GM12865 (cell line): Measurements from ENCODE around the gene MDN1.

Experiments
- DNase-seq: peaks from one replicate; pipeline ENCODE4 v3.0.0; 2010; ENCODE audit warnings: low read depth
- H3K4me3 ChIP-seq: 2 replicates; pipeline ENCODE4 v1.5.1; 2011; ENCODE audit warnings: mild to moderate bottlenecking, low read depth, low read length, control low read depth
- TF ChIP-seq, protein P1 (sequence below): IDR thresholded peaks from 2 replicates; pipeline ENCODE4 v1.5.1; 2011; ENCODE audit warnings: low read length, control low read depth, low read depth, inconsistent platforms; ENCODE audit not compliant: insufficient read depth; ENCODE audit errors: missing control alignments

Gene MDN1

DNA sequence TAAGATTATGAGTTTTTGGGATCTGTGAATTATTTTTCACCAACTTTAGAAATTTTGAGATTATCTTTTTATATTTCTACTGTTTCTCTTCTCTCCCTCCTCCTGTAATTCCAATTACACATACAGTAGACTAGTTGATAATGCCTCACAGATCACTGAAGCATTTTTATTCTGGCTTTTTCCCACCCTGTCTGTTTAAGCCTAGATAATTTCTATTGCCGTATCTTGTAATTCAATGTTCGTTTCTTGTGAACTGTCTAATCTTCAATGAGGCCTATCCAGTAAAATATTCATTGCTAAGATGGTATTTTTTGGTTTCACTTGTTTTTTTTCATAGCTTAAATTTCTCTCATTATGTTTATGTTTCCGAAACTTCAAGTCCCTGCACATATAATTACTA, 12.0 kb downstream of the MDN1 start:
- DNase-seq: no peak
- TF ChIP-seq, protein P1, sequence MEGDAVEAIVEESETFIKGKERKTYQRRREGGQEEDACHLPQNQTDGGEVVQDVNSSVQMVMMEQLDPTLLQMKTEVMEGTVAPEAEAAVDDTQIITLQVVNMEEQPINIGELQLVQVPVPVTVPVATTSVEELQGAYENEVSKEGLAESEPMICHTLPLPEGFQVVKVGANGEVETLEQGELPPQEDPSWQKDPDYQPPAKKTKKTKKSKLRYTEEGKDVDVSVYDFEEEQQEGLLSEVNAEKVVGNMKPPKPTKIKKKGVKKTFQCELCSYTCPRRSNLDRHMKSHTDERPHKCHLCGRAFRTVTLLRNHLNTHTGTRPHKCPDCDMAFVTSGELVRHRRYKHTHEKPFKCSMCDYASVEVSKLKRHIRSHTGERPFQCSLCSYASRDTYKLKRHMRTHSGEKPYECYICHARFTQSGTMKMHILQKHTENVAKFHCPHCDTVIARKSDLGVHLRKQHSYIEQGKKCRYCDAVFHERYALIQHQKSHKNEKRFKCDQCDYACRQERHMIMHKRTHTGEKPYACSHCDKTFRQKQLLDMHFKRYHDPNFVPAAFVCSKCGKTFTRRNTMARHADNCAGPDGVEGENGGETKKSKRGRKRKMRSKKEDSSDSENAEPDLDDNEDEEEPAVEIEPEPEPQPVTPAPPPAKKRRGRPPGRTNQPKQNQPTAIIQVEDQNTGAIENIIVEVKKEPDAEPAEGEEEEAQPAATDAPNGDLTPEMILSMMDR: no peak
- H3K4me3 ChIP-seq: no peak overlapping the region

DNA sequence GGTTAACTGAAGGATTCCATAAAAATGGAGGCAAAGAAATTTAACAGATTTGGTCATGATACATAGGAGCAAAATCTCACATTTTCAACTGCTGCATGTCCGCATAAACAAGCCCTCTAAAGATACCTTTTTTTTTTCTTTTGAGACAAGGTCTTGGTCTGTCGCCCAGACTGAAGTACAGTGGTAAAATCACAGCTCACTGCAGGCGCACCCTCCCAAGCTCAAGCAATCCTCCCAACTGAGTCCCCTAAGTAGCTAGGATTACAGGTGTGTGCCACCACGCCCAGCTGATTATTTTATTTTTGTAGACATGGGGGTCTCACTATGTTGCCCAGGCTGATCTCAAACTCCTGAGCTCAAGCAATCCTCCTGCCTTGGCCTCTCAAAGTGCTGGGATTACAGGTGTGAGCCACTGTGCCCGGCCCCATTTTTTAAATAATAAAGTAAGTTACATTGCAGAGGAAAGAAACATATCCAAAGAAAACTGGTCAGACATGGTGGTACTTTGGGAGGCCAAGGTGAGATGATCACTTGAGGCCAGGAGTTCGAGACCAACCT, 13.7 kb downstream of the MDN1 start:
- TF ChIP-seq, protein P1: no peak
- DNase-seq: no peak
- H3K4me3 ChIP-seq: no peak overlapping the region

DNA sequence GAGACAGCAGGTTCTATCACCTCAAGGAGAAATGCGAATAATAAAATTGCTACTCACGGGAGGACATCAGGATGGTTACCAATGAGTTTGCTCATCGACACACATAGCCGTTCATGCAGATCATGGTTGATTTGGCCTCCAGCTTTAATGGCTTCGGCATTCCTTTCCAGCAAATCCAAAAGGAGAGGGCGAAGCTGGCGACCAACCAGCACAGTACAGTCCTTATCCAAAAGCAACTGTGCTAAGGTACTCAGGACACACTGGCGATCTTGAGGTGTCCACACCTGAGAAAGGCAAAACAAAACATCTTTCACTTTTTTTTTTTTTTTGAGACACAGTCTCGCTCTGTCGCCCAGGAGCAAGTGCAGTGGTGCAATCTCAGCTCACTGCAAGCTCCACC, 16.3 kb downstream of the MDN1 start:
- TF ChIP-seq, protein P1: no peak
- no peak for DNase-seq
- H3K4me3 ChIP-seq: no peak overlapping the region

DNA sequence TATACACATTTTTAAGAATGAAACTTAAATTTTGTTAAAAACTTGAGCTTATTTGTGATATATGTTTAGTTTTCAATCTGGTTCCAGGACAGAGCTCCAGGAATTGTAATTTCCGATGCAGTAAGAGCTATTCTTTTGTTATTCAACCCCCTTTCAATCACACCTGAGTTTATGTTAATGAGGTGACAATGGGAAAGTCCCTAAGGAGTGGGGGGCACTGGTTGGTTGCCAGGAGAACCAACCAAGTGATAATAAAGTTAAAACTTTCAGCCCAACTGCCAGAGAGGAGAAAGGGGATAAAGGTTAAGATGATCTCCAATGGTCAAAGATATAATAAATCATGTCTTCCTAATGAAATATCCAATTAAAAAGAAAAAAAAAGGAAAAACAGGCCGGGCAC, 19.8 kb downstream of the MDN1 start:
- DNase-seq: no peak
- TF ChIP-seq, protein P1: no peak
- H3K4me3 ChIP-seq: no peak overlapping the region

DNA sequence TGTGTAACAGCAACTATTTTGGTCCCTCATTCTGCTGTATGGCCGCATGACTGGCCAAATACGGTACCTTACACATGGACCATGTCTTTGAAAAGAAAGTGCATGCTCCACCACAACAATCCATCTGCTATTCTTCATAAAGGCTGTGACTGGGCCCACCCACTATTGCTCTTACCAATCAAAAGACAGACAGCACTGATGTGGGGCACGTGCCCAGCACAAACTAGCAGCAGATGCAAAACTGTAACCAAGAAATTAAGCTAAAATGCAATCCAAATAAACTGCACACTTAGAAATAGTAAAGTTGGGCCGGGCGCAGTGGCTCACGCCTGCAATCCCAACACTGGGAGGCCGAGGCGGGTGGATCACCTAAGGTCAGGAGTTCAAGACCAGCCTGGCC, 20.5 kb downstream of the MDN1 start:
- no peak for DNase-seq
- TF ChIP-seq, protein P1: no peak

DNA sequence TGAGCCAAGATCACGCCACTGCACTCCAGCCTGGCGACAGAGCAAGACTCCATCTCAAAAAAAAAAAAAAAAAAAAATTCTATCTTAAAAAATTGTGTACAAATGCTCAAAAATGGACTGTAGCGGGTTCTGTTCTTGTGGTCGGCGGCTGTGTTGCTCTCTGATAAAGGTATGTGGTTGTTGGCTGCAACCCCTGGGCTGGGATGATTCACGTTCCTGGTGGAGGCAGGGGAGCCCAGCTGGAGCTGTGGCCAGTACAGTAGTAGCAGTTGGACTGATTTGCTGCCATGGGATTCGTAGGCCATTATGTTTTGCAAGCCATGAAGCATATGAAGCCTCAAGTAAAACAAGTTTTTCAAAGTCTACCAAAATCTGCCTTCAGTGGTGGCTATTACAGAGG, 22.3 kb downstream of the MDN1 start:
- no peak for DNase-seq
- TF ChIP-seq, protein P1: no peak
- no peak overlapping the region for H3K4me3 ChIP-seq

More for the DNA sequence above, 20.5 kb downstream of the MDN1 start:
- no peak overlapping the region for H3K4me3 ChIP-seq

DNA sequence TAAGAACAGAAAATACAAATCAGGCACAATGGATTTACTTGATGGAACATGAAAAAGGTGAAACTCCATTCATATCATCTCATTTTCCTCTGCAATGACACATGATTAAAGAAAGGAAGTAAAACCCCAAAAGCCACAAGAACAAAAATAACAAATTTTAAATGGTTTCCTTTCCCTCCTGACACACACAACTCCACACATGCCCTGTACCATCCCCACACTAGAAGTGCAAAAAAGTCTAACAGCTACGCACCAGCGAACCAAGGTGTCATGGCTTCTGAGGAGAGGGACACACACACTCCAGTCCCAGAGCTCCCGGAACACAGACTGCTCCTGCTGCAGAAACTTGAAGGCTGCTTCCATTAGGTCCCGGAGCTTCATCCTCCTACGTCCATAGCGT, 25.3 kb downstream of the MDN1 start:
- peak; percentile 9 for DNase-seq
- H3K4me3 ChIP-seq: no peak overlapping the region
- TF ChIP-seq, protein P1: no peak
